GM18858 (cell line): ENCODE data around the gene ANXA8L1.
"Not testable (repeated sequence)": the region's sequence is repeated elsewhere in the genome, so short reads cannot be mapped to it uniquely, and the experiment has no call there.

ENCODE experiments used
- ATAC-seq: cut with Tn5 transposase; IDR thresholded peaks from one replicate; pipeline ENCODE4 v1.9.1; 2021; ENCODE audit not compliant: unreplicated experiment

ANXA8L1 gene, protein sequence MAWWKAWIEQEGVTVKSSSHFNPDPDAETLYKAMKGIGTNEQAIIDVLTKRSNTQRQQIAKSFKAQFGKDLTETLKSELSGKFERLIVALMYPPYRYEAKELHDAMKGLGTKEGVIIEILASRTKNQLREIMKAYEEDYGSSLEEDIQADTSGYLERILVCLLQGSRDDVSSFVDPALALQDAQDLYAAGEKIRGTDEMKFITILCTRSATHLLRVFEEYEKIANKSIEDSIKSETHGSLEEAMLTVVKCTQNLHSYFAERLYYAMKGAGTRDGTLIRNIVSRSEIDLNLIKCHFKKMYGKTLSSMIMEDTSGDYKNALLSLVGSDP

DNA sequence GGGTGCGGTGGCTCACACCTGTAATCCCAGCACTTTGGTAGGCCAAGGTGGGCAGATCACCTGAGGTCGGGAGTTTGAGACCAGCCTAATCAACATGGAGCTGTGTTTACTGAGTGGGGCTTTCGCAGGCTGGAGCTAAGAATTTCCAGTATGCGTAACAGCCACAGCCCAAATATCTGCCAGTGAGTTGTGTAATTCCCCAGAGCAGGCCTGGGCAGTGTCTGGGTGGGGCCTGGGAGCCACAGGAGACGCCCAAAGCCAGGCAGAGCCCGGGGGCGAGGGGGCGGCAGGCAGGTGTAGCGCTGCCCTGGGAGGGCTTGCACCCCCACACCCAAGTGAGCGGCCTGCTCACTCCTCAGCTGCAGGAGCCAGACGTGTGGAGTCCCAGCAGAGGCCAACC is at the start of gene ANXA8L1:
ANXA8L1 (plus strand) TSS at position 371 of the 400 bp plus-strand sequence. CDS start 76 bp downstream, outside the sequence.
- not testable (repeated sequence) for ATAC-seq

DNA sequence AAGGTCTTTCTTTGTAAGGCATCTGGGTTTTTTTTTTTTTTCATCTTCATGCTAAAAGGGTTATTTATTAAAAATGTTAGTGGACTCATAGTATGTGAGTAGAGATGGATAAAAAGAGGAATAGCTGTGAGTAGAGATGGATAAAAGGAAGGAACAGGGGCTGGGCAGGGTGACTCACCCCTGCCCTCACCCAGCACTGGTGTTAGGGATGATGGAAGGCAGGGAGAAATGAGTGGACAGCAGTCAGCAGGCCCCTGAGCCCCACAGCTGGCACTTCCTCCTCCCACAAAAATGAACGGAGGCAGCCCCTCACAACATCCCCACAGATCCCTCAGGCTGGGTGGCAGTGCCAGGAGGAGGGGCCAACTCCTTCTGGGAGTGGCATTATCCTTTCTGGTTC is 49.5 kb upstream of the ANXA8L1 start:
- no peak for ATAC-seq

- ATAC-seq = no peak
These were observed 48.6 kb upstream of the ANXA8L1 start for GRCh38 chr10:46326971-46327370.

GRCh38 chr10:46327685-46328084 is 47.9 kb upstream of the ANXA8L1 start:
- no peak for ATAC-seq

DNA sequence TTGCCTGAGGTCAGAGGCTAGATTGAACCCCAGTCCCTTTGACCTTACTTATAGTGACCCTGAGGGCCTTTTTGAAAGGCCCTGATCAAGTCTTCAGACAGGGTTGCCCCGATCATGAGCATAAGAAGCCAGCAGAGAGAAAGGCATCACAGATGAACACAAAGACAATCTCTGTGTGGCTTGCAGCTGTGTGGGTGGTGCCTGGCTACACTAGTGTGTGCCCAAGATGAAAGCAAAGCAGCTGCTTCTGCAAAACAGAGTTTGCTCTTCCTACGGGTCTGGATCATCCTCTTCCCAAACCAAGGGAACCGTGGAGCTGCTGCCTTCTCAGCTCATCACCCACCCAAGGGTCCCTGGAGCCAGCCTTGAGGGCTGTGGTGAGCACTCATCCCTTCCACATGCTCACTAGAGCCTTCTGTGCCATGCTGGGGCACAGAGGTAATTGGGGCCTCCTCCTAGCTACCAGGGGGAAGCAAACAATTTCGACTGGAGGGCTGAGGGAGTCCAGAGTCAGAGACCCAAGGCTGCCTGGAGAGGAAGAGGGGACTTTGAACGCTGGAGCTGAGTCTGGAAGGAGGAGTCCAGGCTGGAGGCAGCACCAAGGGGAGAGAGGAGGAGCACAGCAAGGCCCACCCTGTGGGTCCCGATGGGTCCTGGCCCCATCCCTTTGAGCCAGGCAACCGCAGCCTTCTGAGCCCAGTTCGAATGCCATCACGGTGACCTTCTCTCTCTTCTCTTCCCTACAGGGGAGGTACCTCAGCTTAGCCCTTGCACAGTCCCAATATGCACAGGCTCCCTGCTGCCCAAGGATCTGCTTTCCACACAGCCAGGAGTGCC is 46.5 kb upstream of the ANXA8L1 start:
- no peak for ATAC-seq

DNA sequence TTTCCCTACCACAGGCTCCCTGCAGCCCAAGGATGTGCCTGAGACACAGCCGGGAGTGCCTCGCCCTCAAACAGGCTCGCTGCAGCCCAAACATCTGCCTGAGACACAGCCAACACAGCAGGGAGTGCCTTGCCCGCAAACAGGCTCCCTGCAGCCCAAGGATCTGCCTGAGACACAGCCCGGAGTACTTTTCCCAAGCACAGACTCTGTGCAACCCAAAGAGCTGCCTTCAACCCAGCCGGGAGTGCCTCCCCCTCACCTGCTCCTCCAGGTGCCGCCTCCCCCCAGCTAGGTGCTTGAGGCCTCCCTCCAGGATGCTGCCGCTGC is 45.9 kb upstream of the ANXA8L1 start:
- ATAC-seq = no peak

DNA sequence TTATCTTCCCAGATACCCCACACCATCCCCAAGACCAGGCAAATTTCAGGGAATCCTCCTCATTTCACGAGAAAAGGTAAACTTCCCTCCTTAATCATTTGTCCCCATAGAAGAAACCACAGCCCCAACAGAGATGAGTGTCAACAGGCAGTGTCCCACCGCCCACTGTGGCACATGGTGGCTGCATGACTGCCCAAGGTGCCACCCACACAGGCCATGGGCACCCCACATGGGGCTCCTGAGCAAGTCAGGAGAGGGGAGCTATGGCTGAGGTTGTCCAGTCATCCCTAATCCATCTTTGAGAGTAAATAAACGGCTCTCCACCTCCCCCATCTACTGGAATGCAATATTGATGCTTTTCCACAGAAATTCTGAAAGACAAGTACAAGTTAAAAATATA is 44.7 kb upstream of the ANXA8L1 start:
- no peak for ATAC-seq

DNA sequence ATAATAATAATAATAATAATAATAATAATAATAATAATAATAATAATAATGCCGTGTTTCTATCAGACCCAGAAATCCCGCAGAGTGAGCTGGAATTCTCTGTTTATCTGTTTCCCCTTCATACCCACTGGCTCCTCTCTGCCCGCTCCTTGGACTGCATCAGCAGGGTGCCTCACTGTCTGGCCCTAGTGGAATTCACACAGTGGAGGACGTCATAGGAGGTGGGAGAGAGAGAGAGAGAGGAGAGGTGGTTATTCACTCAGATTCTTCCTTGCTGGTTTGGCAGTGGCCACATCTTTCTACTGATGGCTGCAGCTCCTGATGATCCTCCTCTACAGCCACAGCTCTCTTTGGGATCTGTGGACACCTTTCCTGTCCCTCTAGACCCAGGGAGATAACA is 10.1 kb upstream of the ANXA8L1 start:
- not testable (repeated sequence) for ATAC-seq

GRCh38 chr10:46367209-46367608 is 8.4 kb upstream of the ANXA8L1 start:
- ATAC-seq = not testable (repeated sequence)

- not testable (repeated sequence) for ATAC-seq
These were observed 7.8 kb upstream of the ANXA8L1 start for GRCh38 chr10:46367666-46368240.

DNA sequence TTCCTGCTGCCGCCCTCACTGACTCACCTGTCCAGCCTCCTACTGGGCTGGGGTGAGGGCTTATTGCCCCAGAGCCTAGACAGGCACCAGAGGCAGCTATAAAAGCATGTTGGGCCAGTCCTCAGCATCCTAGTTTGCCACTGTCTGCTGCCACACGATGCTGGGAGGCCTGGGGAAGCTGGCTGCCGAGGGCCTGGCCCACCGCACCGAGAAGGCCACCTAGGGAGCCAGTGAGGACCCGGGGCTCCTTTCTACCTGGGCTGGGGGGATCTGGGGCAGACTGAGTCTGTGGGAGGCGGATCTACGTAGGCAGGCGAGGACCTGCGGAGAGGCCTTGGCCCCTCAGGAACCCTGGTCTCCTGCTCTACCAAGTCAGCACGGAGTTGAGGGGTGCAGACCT is 6.6 kb upstream of the ANXA8L1 start:
- ATAC-seq = not testable (repeated sequence)

- not testable (repeated sequence) for ATAC-seq
These were observed 1.2 kb upstream of the ANXA8L1 start for GRCh38 chr10:46374410-46374809.

DNA sequence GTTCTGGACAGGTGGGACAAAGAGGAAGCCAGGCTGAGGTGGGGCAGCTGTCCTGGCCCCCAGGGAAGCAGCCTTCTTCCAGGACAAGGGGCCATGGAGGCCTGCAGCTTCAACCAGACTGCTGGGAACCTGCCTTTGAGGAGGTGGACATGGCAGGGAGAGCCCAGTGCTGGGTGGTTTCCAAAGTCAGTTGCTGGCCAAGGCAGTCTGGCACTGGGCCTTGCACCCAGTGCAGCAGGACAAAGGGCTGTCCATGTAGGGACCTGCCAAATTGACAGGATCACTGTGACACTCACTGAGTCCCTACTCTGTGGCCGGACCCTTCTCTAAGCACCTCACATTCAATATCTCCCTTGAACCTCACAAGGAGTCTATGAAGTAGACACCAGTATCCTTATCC is 1.4 kb downstream of the ANXA8L1 start:
- ATAC-seq = not testable (repeated sequence)

DNA sequence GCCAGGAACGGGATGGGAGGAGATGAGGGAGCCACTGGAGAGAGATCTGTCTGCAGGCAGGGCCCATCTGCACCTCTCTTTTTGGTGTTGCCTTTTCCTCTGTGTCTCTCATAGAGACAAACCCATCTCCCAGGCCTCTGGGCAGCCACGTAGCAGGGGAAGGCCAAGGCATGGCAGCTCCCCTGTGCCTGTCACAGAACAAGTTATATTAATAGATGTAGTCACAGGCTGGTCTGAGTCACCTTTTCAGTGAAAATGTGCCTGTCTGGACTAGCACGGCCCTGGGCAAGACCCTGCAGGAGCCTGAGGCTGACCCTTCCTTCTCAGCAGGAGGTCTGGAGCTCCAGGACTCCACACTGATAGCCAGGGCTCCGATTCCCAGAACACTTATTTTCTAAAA is 2.1 kb downstream of the ANXA8L1 start:
- not testable (repeated sequence) for ATAC-seq

DNA sequence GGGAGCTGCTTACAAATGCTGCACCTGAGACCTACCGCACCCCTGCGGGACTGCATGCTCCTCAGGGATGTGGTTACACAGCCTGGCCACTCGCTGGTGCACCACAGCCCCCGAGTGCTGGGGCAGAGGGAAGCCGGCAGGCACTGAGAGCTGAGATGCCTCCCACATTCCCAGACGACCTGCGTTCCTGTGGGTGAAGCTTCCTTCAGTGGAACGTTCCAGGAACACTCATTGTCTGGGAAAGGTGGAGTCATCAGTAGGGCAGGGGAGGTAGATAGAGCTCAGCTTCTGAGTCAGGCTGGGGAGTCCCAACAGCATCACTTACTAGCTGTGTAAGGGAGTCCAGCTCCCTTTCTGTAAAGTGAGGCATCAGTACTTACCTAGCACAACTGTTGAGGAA is 2.5 kb downstream of the ANXA8L1 start:
- not testable (repeated sequence) for ATAC-seq

- not testable (repeated sequence) for ATAC-seq
These were observed 3.8 kb downstream of the ANXA8L1 start for GRCh38 chr10:46379233-46379848.

DNA sequence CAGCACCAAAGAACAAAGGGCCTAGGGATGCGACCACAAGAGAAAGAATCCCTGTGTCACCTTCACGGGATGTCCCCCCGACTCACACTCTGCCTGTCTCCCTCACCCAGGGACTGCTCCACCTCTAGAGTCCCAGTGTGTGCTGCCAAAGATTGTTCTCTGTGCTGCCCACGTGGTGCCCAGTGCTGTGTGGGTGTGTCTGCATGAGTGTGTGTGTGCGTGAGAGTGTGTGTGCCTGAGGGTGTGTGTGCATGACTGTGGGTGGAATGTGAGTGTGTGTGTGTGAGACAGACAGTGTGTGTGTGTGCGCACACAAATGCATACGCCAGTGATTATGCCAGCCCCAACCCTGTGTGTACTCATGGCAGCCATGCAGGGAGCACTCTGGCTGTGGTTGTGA is 10.3 kb downstream of the ANXA8L1 start:
- ATAC-seq = not testable (repeated sequence)

DNA sequence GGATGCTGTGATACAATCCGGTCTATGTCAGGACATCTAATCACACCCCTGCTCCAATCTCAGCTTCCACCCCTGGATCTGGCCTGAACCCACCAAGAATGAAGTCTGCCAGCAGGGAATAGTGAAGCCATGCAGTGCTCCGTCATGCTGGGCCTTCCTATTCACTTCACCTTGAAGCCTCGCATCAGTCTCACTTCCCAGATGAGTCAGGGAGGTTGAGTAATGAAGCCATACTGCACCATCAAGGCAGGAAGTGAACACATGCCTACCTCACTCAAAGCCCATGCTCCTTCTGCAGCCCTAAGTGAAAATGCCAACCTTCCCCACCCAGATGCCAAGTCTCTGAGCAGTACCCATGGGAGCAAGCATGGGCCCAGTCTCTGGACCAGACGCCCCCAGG is 11.1 kb downstream of the ANXA8L1 start:
- peak; percentile 74 for ATAC-seq

DNA sequence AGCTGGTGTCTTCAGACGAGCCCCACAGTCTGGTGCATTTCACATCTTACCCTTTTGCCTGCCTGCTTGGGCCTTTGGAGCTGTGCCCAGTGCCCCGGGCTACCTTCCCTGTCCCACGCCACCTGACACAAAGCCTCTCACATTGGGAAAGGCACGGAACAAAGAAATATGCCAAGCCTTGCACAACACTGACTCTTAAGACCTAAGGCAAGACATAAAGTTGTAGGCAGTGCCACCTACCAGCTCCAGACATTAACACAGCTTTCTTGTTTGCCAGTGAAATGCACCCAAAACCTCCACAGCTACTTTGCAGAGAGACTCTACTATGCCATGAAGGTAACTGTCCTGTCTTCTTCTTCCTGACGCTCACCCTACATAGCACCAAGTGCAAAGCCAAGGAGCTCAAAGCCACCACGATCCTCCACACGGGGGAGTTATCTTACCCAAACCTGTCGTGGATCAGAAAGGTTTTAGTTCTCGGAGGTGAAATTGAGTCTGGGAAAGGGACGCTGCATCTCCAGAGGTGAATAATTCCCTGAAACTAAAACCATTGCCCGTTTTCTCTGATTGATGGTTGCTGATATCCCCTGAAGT is 11.8 kb downstream of the ANXA8L1 start:
- not testable (repeated sequence) for ATAC-seq

- not testable (repeated sequence) for ATAC-seq
These were observed 15.8 kb downstream of the ANXA8L1 start for GRCh38 chr10:46391422-46391821.
